ENCODE data around the gene NR1H3.

- TF ChIP-seq, protein P1, sequence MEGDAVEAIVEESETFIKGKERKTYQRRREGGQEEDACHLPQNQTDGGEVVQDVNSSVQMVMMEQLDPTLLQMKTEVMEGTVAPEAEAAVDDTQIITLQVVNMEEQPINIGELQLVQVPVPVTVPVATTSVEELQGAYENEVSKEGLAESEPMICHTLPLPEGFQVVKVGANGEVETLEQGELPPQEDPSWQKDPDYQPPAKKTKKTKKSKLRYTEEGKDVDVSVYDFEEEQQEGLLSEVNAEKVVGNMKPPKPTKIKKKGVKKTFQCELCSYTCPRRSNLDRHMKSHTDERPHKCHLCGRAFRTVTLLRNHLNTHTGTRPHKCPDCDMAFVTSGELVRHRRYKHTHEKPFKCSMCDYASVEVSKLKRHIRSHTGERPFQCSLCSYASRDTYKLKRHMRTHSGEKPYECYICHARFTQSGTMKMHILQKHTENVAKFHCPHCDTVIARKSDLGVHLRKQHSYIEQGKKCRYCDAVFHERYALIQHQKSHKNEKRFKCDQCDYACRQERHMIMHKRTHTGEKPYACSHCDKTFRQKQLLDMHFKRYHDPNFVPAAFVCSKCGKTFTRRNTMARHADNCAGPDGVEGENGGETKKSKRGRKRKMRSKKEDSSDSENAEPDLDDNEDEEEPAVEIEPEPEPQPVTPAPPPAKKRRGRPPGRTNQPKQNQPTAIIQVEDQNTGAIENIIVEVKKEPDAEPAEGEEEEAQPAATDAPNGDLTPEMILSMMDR (IDR thresholded peaks at IDR 0.05), result no peak
- TF ChIP-seq RFX5 (IDR thresholded peaks at IDR 0.05) (no peak), CBX8 (IDR thresholded peaks at IDR 0.05) (no peak), ZFP36 (IDR thresholded peaks at IDR 0.05; ENCODE audit: borderline replicate concordance, partially characterized antibody) (no peak), NFE2L2 (conservative IDR thresholded peaks at IDR 0.05; ENCODE audit: low read length) (no peak), SMC3 (IDR thresholded peaks at IDR 0.05) (no peak)
- TF ChIP-seq, protein P2, sequence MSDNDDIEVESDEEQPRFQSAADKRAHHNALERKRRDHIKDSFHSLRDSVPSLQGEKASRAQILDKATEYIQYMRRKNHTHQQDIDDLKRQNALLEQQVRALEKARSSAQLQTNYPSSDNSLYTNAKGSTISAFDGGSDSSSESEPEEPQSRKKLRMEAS (IDR thresholded peaks at IDR 0.05), result no peak
Observed at GRCh38 chr11:47260366-47260765, 2.6 kb downstream of the NR1H3 start.

All from A549 (cell line).